Hematopoietic multipotent progenitor cell treated with erythropoietin and hydrocortisone succinate and interleukin-3 and kit ligand, for 6 days (in vitro differentiated cells): Measurements from ENCODE around the gene LUZP2.

Experiments
- DNase-seq: peaks from one replicate; pipeline ENCODE4 v3.0.0-alpha.2; 2015

Gene LUZP2

GRCh38 chr11:24572376-24572775 lies 75.5 kb downstream of the LUZP2 start:
- no peak for DNase-seq

- DNase-seq: no peak
Measured at GRCh38 chr11:24574461-24574860, 77.6 kb downstream of the LUZP2 start.

GRCh38 chr11:24575392-24575791 lies 78.5 kb downstream of the LUZP2 start:
- no peak for DNase-seq

GRCh38 chr11:24585192-24585591 lies 88.3 kb downstream of the LUZP2 start:
- no peak for DNase-seq

GRCh38 chr11:24587635-24588034 lies 90.8 kb downstream of the LUZP2 start:
- DNase-seq: no peak

GRCh38 chr11:24588081-24588480 lies 91.2 kb downstream of the LUZP2 start:
- no peak for DNase-seq

- DNase-seq: no peak
Measured at GRCh38 chr11:24589064-24589463, 92.2 kb downstream of the LUZP2 start.

- no peak for DNase-seq
Measured at GRCh38 chr11:24591283-24591682, 94.4 kb downstream of the LUZP2 start.

GRCh38 chr11:24592360-24592759 lies 95.5 kb downstream of the LUZP2 start:
- no peak for DNase-seq

- no peak for DNase-seq
Measured at GRCh38 chr11:24593332-24593731, 96.5 kb downstream of the LUZP2 start.

GRCh38 chr11:24594401-24594800 lies 97.5 kb downstream of the LUZP2 start:
- no peak for DNase-seq

GRCh38 chr11:24598641-24599040 lies 101.8 kb downstream of the LUZP2 start:
- DNase-seq: no peak

- DNase-seq: no peak
Measured at GRCh38 chr11:24609192-24610119, 112.6 kb downstream of the LUZP2 start.

- no peak for DNase-seq
Measured at GRCh38 chr11:24615451-24616160, 118.8 kb downstream of the LUZP2 start.

- DNase-seq: no peak
Measured at GRCh38 chr11:24617856-24618255, 121.0 kb downstream of the LUZP2 start.

GRCh38 chr11:24619900-24620299 lies 123.0 kb downstream of the LUZP2 start:
- no peak for DNase-seq

GRCh38 chr11:24622262-24622661 lies 125.4 kb downstream of the LUZP2 start:
- no peak for DNase-seq

GRCh38 chr11:24623121-24623520 lies 126.3 kb downstream of the LUZP2 start:
- no peak for DNase-seq

GRCh38 chr11:24624432-24624831 lies 127.6 kb downstream of the LUZP2 start:
- DNase-seq: no peak

- no peak for DNase-seq
Measured at GRCh38 chr11:24625975-24626374, 129.1 kb downstream of the LUZP2 start.

- no peak for DNase-seq
Measured at GRCh38 chr11:24628224-24628776, 131.4 kb downstream of the LUZP2 start.

- DNase-seq: no peak
Measured at GRCh38 chr11:24634606-24635160, 137.8 kb downstream of the LUZP2 start.

- no peak for DNase-seq
Measured at GRCh38 chr11:24635588-24636290, 138.9 kb downstream of the LUZP2 start.
